Neuronal stem cell (in vitro differentiated cells): ENCODE results near the gene MED27.
A peak's percentile ranks its signal among the peaks of the same experiment; 100 is the strongest.

Experiments
- DNase-seq: peaks from one replicate; pipeline ENCODE4 v3.0.0-alpha.2; 2013; ENCODE audit warnings: low spot score
- H2AFZ ChIP-seq: one replicate; pipeline ENCODE4 v1.6.1; 2013; ENCODE audit warnings: mild to moderate bottlenecking, low read length, inconsistent platforms
- H2AK5ac ChIP-seq: 2 replicates; pipeline ENCODE4 v1.6.1; 2013; ENCODE audit warnings: low read depth, mild to moderate bottlenecking, inconsistent platforms, low read length, moderate library complexity, mixed read lengths
- H2BK120ac ChIP-seq: 2 replicates; pipeline ENCODE4 v1.6.1; 2013; ENCODE audit warnings: low read depth, mild to moderate bottlenecking, inconsistent platforms, low read length, moderate library complexity, mixed read lengths
- H2BK12ac ChIP-seq: one replicate; pipeline ENCODE4 v1.6.1; 2013; ENCODE audit warnings: low read length, inconsistent platforms
- H2BK15ac ChIP-seq: 2 replicates; pipeline ENCODE4 v1.6.1; 2013; ENCODE audit warnings: mild to moderate bottlenecking, low read length, inconsistent platforms, mixed read lengths
- H2BK5ac ChIP-seq: one replicate; pipeline ENCODE4 v1.6.1; 2013; ENCODE audit warnings: inconsistent platforms, mild to moderate bottlenecking, low read length, moderate library complexity
- H3K14ac ChIP-seq: one replicate; pipeline ENCODE4 v1.6.1; 2013; ENCODE audit warnings: low read length, inconsistent platforms
- H3K18ac ChIP-seq: 2 replicates; pipeline ENCODE4 v1.6.1; 2013; ENCODE audit warnings: low read length, inconsistent platforms
- H3K23ac ChIP-seq: 2 replicates; pipeline ENCODE4 v1.6.1; 2013; ENCODE audit warnings: low read depth, mild to moderate bottlenecking, mixed read lengths, low read length, inconsistent platforms; ENCODE audit not compliant: poor library complexity
- H3K27ac ChIP-seq: replicated peaks from 3 replicates; pipeline ENCODE4 v1.5.1; 2013; ENCODE audit warnings: low read length, inconsistent platforms
- H3K27me3 ChIP-seq, 3 experiments: 2 replicates each; pipeline ENCODE4 v1.6.1; 2013; ENCODE audit warnings: low read length in 3 of 3, mild to moderate bottlenecking in 2 of 3, inconsistent platforms in 1 of 3, low read depth in 1 of 3, mixed read lengths in 1 of 3, moderate library complexity in 1 of 3; ENCODE audit not compliant: control insufficient read depth in 3 of 3, insufficient read depth in 3 of 3
- H3K36me3 ChIP-seq, 2 donors: replicated peaks in 1 of 2; 2 replicates each; pipeline ENCODE4 v1.6.1; 2013; ENCODE audit warnings: low read length in 2 of 2; ENCODE audit not compliant: control insufficient read depth in 2 of 2, insufficient read depth in 2 of 2
- H3K4ac ChIP-seq: 2 replicates; pipeline ENCODE4 v1.6.1; 2013; ENCODE audit warnings: inconsistent platforms, mild to moderate bottlenecking, low read length, moderate library complexity
- H3K4me1 ChIP-seq, 2 donors: 1 replicate in 1 of 2; 2 replicates in 1 of 2; pipeline ENCODE4 v1.6.1; 2013; ENCODE audit warnings: low read length in 2 of 2, low read depth in 1 of 2; ENCODE audit not compliant: control insufficient read depth in 2 of 2, insufficient read depth in 1 of 2
- H3K4me2 ChIP-seq: one replicate; pipeline ENCODE4 v1.6.1; 2013; ENCODE audit warnings: mild to moderate bottlenecking, low read length, inconsistent platforms; ENCODE audit not compliant: insufficient read depth, poor library complexity, severe bottlenecking
- H3K4me3 ChIP-seq, 2 donors: 2 replicates each; pipeline ENCODE4 v1.5.1; 2013; ENCODE audit warnings: low read length in 2 of 2, mild to moderate bottlenecking in 2 of 2, inconsistent platforms in 1 of 2, moderate library complexity in 1 of 2
- H3K79me1 ChIP-seq: one replicate; pipeline ENCODE4 v1.6.1; 2013; ENCODE audit warnings: low read depth, mild to moderate bottlenecking, inconsistent platforms, low read length, moderate library complexity
- H3K9ac ChIP-seq: one replicate; pipeline ENCODE4 v1.6.1; 2013; ENCODE audit warnings: mild to moderate bottlenecking, low read depth, low read length, inconsistent platforms; ENCODE audit not compliant: poor library complexity
- H3K9me3 ChIP-seq, 2 donors: replicated peaks in 1 of 2; 2 replicates each; pipeline versions ENCODE3 to v1.6.1; 2013; ENCODE audit warnings: low read length in 2 of 2, mild to moderate bottlenecking in 2 of 2, inconsistent platforms in 1 of 2, low read depth in 1 of 2, mixed read lengths in 1 of 2, moderate library complexity in 1 of 2; ENCODE audit not compliant: control insufficient read depth in 2 of 2, insufficient read depth in 1 of 2
- H4K8ac ChIP-seq: one replicate; pipeline ENCODE4 v1.6.1; 2013; ENCODE audit warnings: low read depth, mild to moderate bottlenecking, inconsistent platforms, low read length, moderate library complexity
- H4K91ac ChIP-seq: one replicate; pipeline ENCODE4 v1.6.1; 2013; ENCODE audit warnings: low read length, low read depth, mild to moderate bottlenecking, inconsistent platforms; ENCODE audit not compliant: poor library complexity
- WGBS, 2 donors: extraction: QIAGEN DNeasy Blood & Tissue Kit; methylation state at CpG; one replicate each; pipeline ENCODE4 v1.1.7; 2013; ENCODE audit warnings: missing lambda C conversion rate in 2 of 2, mixed read lengths in 1 of 2; ENCODE audit not compliant: insufficient read length in 2 of 2, insufficient replicate concordance in 1 of 2; ENCODE audit errors: extremely low coverage in 2 of 2; 5-methylcytosine and 5-hydroxymethylcytosine counted together

The MED27 gene

GRCh38 chr9:131823701-131824146 lies 255.9 kb downstream of the MED27 start:
- no peaks in the 10 kb centered on the region for H3K79me1 ChIP-seq
- no peak overlapping the region for H4K91ac ChIP-seq
- DNase-seq = no peak
- H2BK12ac ChIP-seq = no peak overlapping the region
- H2BK120ac ChIP-seq = no peak overlapping the region
- H2AFZ ChIP-seq = peak overlapping the region; percentile 75
- H3K27me3 ChIP-seq = peaks cover 0 to 62% (median 0%) of the 10 kb centered on the region in 3 experiments
- peak overlapping the region; percentile 71 for H2AK5ac ChIP-seq
- H3K23ac ChIP-seq = peak overlapping the region; percentile 33
- H3K4ac ChIP-seq = no peak overlapping the region
- H3K4me1 ChIP-seq = peaks cover 0 to 8% of the 10 kb centered on the region in 2 donors
- H3K14ac ChIP-seq = no peak overlapping the region
- no peak overlapping the region for H4K8ac ChIP-seq
- WGBS, 2 donors = no CpG with 5 or more reads among the region's 35 CpGs
- H3K36me3 ChIP-seq = no peaks in the 10 kb centered on the region
- H2BK15ac ChIP-seq = peak overlapping the region; percentile 23
- H3K9me3 ChIP-seq = no peaks in the 10 kb centered on the region
- H3K18ac ChIP-seq = no peak overlapping the region
- no peak overlapping the region for H3K4me2 ChIP-seq
- no peak overlapping the region for H3K4me3 ChIP-seq
- H2BK5ac ChIP-seq = no peak overlapping the region
- H3K9ac ChIP-seq = no peak overlapping the region
- no peak overlapping the region for H3K27ac ChIP-seq

- no CpG with 5 or more reads among the region's 7 CpGs for WGBS, 2 donors
- Histone ChIP-seq H2BK5ac (no peak overlapping the region), H3K27me3 (peaks cover 0 to 53% (median 0%) of the 10 kb centered on the region in 3 experiments), H2AFZ (no peak overlapping the region), H3K36me3 (no peaks in the 10 kb centered on the region), H4K91ac (no peak overlapping the region), H3K27ac (no peak overlapping the region), H3K4me3 (no peak overlapping the region), H3K4ac (no peak overlapping the region), H2AK5ac (no peak overlapping the region), H3K79me1 (no peaks in the 10 kb centered on the region), H3K18ac (no peak overlapping the region), H2BK15ac (no peak overlapping the region), H4K8ac (no peak overlapping the region), H3K4me1 (peaks cover 0 to under 1% of the 10 kb centered on the region in 2 donors), H2BK120ac (no peak overlapping the region), H3K23ac (no peak overlapping the region), H3K9me3 (no peaks in the 10 kb centered on the region), H3K9ac (no peak overlapping the region), H3K14ac (no peak overlapping the region), H2BK12ac (no peak overlapping the region), H3K4me2 (no peak overlapping the region)
- DNase-seq = no peak
Observed at GRCh38 chr9:131818089-131818488, 261.6 kb downstream of the MED27 start.

- no peak overlapping the region for H4K8ac ChIP-seq
- no peaks in the 10 kb centered on the region for H3K79me1 ChIP-seq
- no peak overlapping the region for H2BK12ac ChIP-seq
- no peak overlapping the region for H4K91ac ChIP-seq
- H3K4ac ChIP-seq = no peak overlapping the region
- no CpG with 5 or more reads among the region's 9 CpGs for whole genome bisulfite sequencing, 2 donors
- H3K23ac ChIP-seq = no peak overlapping the region
- no peak overlapping the region for H3K27ac ChIP-seq
- no peak overlapping the region for H3K4me3 ChIP-seq
- H3K4me1 ChIP-seq = no peaks in the 10 kb centered on the region
- H2AFZ ChIP-seq = no peak overlapping the region
- no peak overlapping the region for H3K4me2 ChIP-seq
- no peak overlapping the region for H2AK5ac ChIP-seq
- H3K27me3 ChIP-seq = peaks cover 0 to 50% (median 0%) of the 10 kb centered on the region in 3 experiments
- H3K14ac ChIP-seq = no peak overlapping the region
- DNase-seq = no peak
- H3K9ac ChIP-seq = no peak overlapping the region
- H2BK120ac ChIP-seq = no peak overlapping the region
- no peak overlapping the region for H2BK15ac ChIP-seq
- H3K18ac ChIP-seq = no peak overlapping the region
- no peaks in the 10 kb centered on the region for H3K36me3 ChIP-seq
- H2BK5ac ChIP-seq = no peak overlapping the region
- no peaks in the 10 kb centered on the region for H3K9me3 ChIP-seq
Observed at GRCh38 chr9:131817627-131818026, 262.0 kb downstream of the MED27 start.

GRCh38 chr9:131817073-131817472 lies 262.6 kb downstream of the MED27 start:
- no CpG with 5 or more reads among the region's 4 CpGs for WGBS, 2 donors
- H3K27me3 ChIP-seq = peaks cover 0 to 50% (median 0%) of the 10 kb centered on the region in 3 experiments

More at GRCh38 chr9:131817073-131817472, 262.6 kb downstream of the MED27 start:
- H3K9ac ChIP-seq = no peak overlapping the region
- H3K36me3 ChIP-seq = no peaks in the 10 kb centered on the region
- H3K79me1 ChIP-seq = no peaks in the 10 kb centered on the region
- no peak overlapping the region for H3K14ac ChIP-seq
- H3K4ac ChIP-seq = no peak overlapping the region
- no peak overlapping the region for H3K4me3 ChIP-seq
- H2BK15ac ChIP-seq = no peak overlapping the region
- H3K4me1 ChIP-seq = no peaks in the 10 kb centered on the region
- no peak overlapping the region for H3K23ac ChIP-seq
- H2BK12ac ChIP-seq = no peak overlapping the region
- H3K4me2 ChIP-seq = no peak overlapping the region
- H2BK120ac ChIP-seq = no peak overlapping the region
- H3K27ac ChIP-seq = no peak overlapping the region
- H2BK5ac ChIP-seq = no peak overlapping the region
- H3K9me3 ChIP-seq = no peaks in the 10 kb centered on the region
- H2AFZ ChIP-seq = no peak overlapping the region
- H2AK5ac ChIP-seq = no peak overlapping the region
- DNase-seq = no peak
- H3K18ac ChIP-seq = no peak overlapping the region
- no peak overlapping the region for H4K91ac ChIP-seq
- no peak overlapping the region for H4K8ac ChIP-seq
